A549 treated with GW870086 at 1 μM for 4 hours (cell line): ENCODE data around the gene PRPSAP1. TPM values are rescaled to one million over a fixed set of nuclear protein-coding genes. Genes with fewer than 3 reads are reported as not detected.

Source experiments
- total RNA-seq: library from RNA; stranded (reverse); fragments of 200-300 nt; extraction: Qiagen RNA extraction; gene quantifications from 5 replicates; pipeline ENCODE4 v1.2.3, GENCODE V29; 2022; ENCODE audit warnings: low read depth

Gene PRPSAP1, protein sequence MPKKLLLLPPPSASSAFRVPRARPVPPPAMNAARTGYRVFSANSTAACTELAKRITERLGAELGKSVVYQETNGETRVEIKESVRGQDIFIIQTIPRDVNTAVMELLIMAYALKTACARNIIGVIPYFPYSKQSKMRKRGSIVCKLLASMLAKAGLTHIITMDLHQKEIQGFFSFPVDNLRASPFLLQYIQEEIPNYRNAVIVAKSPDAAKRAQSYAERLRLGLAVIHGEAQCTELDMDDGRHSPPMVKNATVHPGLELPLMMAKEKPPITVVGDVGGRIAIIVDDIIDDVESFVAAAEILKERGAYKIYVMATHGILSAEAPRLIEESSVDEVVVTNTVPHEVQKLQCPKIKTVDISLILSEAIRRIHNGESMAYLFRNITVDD
- total RNA-seq = 57.5 to 64.2 TPM (median 59.4 TPM) in 5 replicates

DNA sequence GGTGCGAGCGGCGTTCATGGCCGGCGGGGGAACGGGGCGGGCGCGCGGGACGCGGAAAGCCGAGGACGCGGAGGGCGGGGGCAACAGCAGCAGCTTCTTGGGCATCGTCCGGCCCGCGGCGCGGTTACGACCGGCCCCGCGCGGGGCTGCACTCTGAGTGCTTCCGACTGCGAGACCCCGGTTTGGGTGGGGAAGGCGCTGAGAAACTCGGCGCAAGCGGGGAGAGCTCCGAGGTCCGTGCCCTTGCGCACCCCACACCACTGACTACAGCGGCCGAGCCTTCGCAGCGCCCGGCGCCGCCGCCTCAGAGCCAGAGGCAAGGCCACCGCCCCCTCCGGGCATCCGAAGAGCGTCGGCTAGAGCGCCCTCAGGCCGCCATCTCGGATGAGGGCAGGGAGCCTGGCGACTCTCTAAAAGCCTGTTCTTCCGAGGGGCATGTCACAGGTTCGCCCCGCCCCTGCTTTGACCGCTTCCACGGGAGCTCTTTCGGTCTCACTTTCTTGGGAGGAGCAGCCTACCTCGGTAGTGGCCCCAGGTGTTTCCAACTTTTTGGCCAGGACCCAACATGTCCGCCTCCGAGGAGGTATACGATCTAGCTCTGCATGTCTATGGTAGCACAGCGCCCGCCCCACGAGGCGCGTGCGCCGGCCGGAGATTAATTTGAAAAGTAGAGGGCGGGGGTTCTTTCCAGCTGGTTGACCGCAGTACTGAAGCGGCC lies at the start of gene PRPSAP1:
Gene PRPSAP1, minus strand, starts transcription at position 318 of the 718 bp plus-strand sequence. Its CDS starts 213 bp downstream, at position 105.

DNA sequence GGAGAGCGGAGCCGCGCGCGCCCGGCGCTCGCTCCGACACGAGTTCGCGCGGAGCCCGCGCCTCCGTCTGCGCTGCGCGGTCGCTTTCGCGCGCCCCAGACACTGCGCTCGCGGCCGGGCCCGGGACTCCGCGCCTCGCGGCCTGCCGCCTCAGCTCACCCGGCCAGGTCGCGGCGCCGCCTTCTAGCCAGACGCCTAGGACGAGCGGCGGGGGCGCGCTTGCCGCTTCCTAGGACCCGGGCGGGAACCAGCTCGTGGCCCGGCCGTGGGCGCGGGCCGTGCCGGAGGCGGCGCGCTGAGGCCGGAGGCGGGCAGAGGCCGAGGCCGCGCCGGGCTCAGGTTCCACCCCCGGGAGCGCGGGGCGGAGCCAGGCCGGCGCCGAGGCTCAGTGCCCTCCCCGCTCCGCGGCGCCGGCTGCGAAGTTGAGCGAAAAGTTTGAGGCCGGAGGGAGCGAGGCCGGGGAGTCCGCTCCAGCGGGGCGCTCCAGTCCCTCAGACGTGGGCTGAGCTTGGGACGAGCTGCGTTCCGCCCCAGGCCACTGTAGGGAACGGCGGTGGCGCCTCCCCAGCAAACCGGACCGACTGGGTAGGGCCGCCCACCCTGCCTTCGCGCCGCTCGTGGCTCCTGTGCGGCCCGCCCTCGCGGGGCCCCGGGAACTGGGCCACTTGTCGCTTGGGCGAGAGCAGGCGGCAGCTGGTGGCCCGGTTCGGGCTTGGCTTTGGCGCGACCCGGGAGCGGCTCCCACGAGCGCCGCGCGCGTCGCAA lies 30.7 kb upstream of the PRPSAP1 start, which contains the start of gene SPHK1:
Gene SPHK1, plus strand, starts transcription at position 388 of the 765 bp plus-strand sequence. CDS start 1,036 bp downstream, outside the sequence.

GRCh38 chr17:76307966-76308338 lies 45.8 kb downstream of the PRPSAP1 start, which contains the start of gene QRICH2:
Gene QRICH2 (minus strand): TSS chr17:76308276. CDS start chr17:76307998, 278 bp downstream.

DNA sequence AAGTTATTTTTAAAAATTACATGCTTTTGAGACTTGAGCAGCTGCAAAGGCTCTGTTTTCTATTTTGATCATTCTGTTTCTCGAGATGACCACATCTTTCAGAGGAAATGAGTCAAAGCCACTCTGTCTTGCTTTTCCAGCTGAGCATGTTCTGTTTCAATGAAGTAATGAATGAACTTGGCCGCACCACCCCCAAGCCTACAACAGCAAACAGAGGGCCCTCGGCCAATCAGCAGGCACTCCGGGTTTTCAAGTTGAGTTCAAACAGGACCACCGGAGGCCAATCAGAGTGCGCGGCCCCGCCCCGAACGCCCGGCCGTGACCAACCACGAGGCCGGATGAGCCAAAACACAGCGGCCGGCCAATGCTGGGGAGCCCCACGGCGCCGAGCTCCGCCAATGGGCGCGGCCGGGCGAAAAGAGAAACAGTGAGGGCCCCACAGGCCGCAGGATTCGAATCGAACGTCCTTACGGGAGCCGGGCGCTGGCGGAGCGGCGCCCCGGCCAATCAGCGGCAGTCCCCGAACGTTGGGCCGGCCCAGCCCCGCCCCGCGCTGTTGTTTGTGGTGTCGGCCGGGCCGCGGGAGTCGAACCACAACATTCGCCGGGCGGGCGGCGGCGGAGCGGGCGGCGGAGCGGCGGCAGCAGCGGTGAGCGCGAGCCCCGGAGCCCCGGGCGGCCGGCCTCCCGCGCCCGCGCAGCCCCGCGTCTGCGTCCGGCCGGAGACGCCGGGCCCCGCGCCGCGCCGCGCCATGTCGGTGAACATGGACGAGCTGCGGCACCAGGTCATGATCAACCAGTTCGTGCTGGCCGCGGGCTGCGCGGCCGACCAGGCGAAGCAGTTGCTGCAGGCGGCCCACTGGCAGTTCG lies 88.7 kb downstream of the PRPSAP1 start, which contains the start of gene UBALD2:
Gene UBALD2, plus strand, starts transcription at position 594 of the 869 bp plus-strand sequence. Its CDS starts 158 bp downstream, at position 752.

Other genes with a start within 250 kb of the PRPSAP1 start
- gene FOXJ1, start 212.7 kb downstream of the PRPSAP1 start, total RNA-seq = 0.34 to 0.76 TPM (median 0.55 TPM) in 5 replicates
- gene RNF157, start 113.4 kb downstream of the PRPSAP1 start, total RNA-seq = 7.0 to 11.5 TPM (median 9.4 TPM) in 5 replicates
- gene UBALD2, start 88.6 kb downstream of the PRPSAP1 start, total RNA-seq = 72.5 to 135 TPM (median 115 TPM) in 5 replicates
- 0.58 to 1.2 TPM (median 0.87 TPM) in 5 replicates for gene QRICH2, start 45.6 kb downstream of the PRPSAP1 start, total RNA-seq
- gene SPHK1, start 30.7 kb upstream of the PRPSAP1 start, total RNA-seq = 38.3 to 52.8 TPM (median 45.0 TPM) in 5 replicates
- gene UBE2O, start 99.2 kb upstream of the PRPSAP1 start, total RNA-seq = 30.4 to 37.2 TPM (median 33.1 TPM) in 5 replicates
- gene AANAT, start 113.7 kb upstream of the PRPSAP1 start, total RNA-seq = 0.15 to 0.78 TPM (median 0.41 TPM) in 5 replicates
- gene RHBDF2, start 147.5 kb upstream of the PRPSAP1 start, total RNA-seq = 52.4 to 67.1 TPM (median 60.7 TPM) in 5 replicates
- 0.56 to 1.6 TPM (median 1.0 TPM) in 5 replicates for gene CYGB, start 183.8 kb upstream of the PRPSAP1 start, total RNA-seq
- not detected in 5 replicates for gene PRCD, start 186.1 kb upstream of the PRPSAP1 start, total RNA-seq
- 0.10 to 0.67 TPM (median 0.47 TPM) in 5 replicates for gene ST6GALNAC2, start 231.9 kb upstream of the PRPSAP1 start, total RNA-seq